Skeletal muscle tissue (tissue), 4 donors: ENCODE measurements around the gene ABCA7. TPM values are rescaled to one million over a fixed set of nuclear protein-coding genes. Genes with fewer than 3 reads are reported as not detected.
A peak's percentile ranks its signal among the peaks of the same experiment; 100 is the strongest.

Experiments used
- H3K27ac ChIP-seq: one replicate; pipeline ENCODE4 v1.7.0; 2013; ENCODE audit warnings: mild to moderate bottlenecking, low read depth, low read length, inconsistent platforms
- H3K27me3 ChIP-seq, 3 donors: one replicate each; pipeline ENCODE4 v1.7.0; 2013; ENCODE audit warnings: low read length in 3 of 3; ENCODE audit not compliant: control insufficient read depth in 3 of 3, insufficient read depth in 3 of 3
- H3K36me3 ChIP-seq, 3 donors: one replicate each; pipeline ENCODE4 v1.7.0; 2013; ENCODE audit warnings: low read length in 3 of 3; ENCODE audit not compliant: control insufficient read depth in 3 of 3, insufficient read depth in 3 of 3
- H3K4me1 ChIP-seq, 3 donors: one replicate each; pipeline ENCODE4 v1.7.0; 2013; ENCODE audit warnings: low read length in 3 of 3, mild to moderate bottlenecking in 3 of 3; ENCODE audit not compliant: control insufficient read depth in 3 of 3, insufficient read depth in 3 of 3
- H3K4me3 ChIP-seq, 3 donors: one replicate each; pipeline ENCODE4 v1.7.0; 2013; ENCODE audit warnings: low read length in 3 of 3
- H3K9ac ChIP-seq, 3 donors: one replicate each; pipeline ENCODE4 v1.7.0; 2013; ENCODE audit warnings: low read length in 3 of 3, mild to moderate bottlenecking in 3 of 3, moderate library complexity in 2 of 3, low read depth in 1 of 3
- H3K9me3 ChIP-seq, 3 donors: one replicate each; pipeline ENCODE4 v1.7.0; 2013; ENCODE audit warnings: low read length in 3 of 3; ENCODE audit not compliant: control insufficient read depth in 3 of 3
- total RNA-seq: library from RNA; depleted of rRNA; stranded (reverse); fragments of >200 nt; gene quantifications from one replicate; pipeline ENCODE4 v1.2.3, GENCODE V29; 2014
- donor health status: Osteomylitis.

Gene ABCA7
- total RNA-seq, 1 donor from 2014 or later: 6.8 TPM

GRCh38 chr19:1063030-1063908 lies 23.4 kb downstream of the ABCA7 start:
- Histone ChIP-seq H3K36me3 (peaks cover 7 to 8% (median 7%) of the 10 kb centered on the region in 3 donors), H3K4me3 (no peak overlapping the region), H3K27me3 (peaks cover 32 to 40% (median 38%) of the 10 kb centered on the region in 3 donors), H3K9me3 (peaks cover 0 to 9% (median 7%) of the 10 kb centered on the region in 3 donors), H3K4me1 (peaks cover 11 to 23% (median 15%) of the 10 kb centered on the region in 3 donors), H3K27ac (no peak overlapping the region), H3K9ac (no peak overlapping the region)

DNA sequence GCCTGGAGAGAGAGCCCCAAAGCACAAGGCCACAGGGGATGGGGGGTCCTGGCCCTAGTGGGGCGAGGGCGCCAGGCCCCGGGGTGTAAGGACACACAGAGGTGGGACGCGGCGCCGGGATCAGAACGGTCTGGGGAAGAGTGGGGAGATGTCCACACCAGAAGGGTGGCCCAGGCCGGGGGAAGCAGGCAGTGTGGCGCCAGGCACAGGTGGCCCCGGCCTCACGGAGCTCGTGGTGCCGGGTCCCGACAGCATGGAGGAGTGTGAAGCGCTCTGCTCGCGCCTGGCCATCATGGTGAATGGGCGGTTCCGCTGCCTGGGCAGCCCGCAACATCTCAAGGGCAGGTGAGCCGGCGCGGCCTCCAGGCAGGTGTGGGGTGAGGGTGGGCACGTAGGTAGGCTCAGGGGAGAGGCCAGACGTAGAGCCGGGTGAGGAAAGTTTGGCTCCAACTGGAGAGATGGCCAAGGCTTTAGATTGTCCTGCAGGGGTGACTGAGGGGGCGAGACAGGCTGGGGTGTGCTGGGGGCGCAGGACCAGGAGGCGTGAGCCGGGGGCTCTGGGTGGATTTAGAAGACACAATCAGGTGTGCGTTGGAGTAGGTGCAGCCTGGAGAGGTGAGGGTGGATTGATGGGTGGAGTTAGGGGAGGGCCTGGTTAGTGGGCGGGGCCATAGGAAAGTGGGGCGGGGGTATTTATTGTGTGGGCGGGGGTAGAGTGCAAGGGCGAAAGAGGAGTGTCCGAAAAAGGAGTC lies 24.2 kb downstream of the ABCA7 start:
- peaks cover 0 to 2% (median 0%) of the 10 kb centered on the region in 3 donors for H3K36me3 ChIP-seq
- no peak overlapping the region for H3K4me3 ChIP-seq
- peaks cover 15 to 26% (median 15%) of the 10 kb centered on the region in 3 donors for H3K4me1 ChIP-seq
- H3K9me3 ChIP-seq: peaks cover 0 to 2% (median 0%) of the 10 kb centered on the region in 3 donors
- no peak overlapping the region for H3K27ac ChIP-seq
- no peak overlapping the region for H3K9ac ChIP-seq
- peaks cover 40 to 48% (median 46%) of the 10 kb centered on the region in 3 donors for H3K27me3 ChIP-seq

DNA sequence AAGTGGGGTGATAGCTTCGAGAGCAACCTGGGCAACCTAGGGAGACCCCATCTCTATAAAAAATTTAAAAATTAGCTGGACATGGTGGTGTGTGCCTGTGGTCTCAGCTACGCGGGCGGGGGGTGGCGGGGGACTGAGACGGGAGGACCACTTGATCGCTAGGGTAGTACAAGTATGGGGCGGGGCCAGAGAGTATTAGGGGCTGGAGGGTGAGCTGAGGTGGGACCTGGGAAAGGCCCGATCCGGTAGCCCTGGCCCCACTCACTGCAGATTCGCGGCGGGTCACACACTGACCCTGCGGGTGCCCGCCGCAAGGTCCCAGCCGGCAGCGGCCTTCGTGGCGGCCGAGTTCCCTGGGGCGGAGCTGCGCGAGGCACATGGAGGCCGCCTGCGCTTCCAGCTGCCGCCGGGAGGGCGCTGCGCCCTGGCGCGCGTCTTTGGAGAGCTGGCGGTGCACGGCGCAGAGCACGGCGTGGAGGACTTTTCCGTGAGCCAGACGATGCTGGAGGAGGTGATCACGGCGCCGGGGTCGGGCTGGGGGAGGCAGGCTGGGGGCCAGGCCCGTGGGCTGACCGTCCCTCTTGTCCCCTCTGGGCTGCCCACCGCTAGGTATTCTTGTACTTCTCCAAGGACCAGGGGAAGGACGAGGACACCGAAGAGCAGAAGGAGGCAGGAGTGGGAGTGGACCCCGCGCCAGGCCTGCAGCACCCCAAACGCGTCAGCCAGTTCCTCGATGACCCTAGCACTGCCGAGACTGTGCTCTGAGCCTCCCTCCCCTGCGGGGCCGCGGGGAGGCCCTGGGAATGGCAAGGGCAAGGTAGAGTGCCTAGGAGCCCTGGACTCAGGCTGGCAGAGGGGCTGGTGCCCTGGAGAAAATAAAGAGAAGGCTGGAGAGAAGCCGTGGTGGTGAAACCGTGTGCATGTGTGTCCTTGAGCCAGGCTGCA lies 25.0 kb downstream of the ABCA7 start:
- peaks cover 48 to 55% (median 54%) of the 10 kb centered on the region in 3 donors for H3K27me3 ChIP-seq
- H3K36me3 ChIP-seq: no peaks in the 10 kb centered on the region
- H3K27ac ChIP-seq: no peak overlapping the region
- H3K4me3 ChIP-seq: no peak overlapping the region
- H3K9me3 ChIP-seq: no peaks in the 10 kb centered on the region
- peaks cover 15 to 27% (median 17%) of the 10 kb centered on the region in 3 donors for H3K4me1 ChIP-seq
- peak overlapping the region in 1 of 3 donors; percentile 16 for H3K9ac ChIP-seq

GRCh38 chr19:1065606-1066109 lies 25.8 kb downstream of the ABCA7 start:
- Histone ChIP-seq H3K9me3 (no peaks in the 10 kb centered on the region), H3K4me3 (no peak overlapping the region), H3K27me3 (peaks cover 53 to 61% (median 59%) of the 10 kb centered on the region in 3 donors), H3K36me3 (no peaks in the 10 kb centered on the region), H3K27ac (no peak overlapping the region), H3K9ac (no peak overlapping the region), H3K4me1 (peaks cover 15 to 27% (median 17%) of the 10 kb centered on the region in 3 donors)

- Histone ChIP-seq H3K4me1 (peaks cover 17 to 27% (median 17%) of the 10 kb centered on the region in 3 donors), H3K27me3 (peaks cover 54 to 66% (median 66%) of the 10 kb centered on the region in 3 donors), H3K36me3 (no peaks in the 10 kb centered on the region), H3K27ac (no peak overlapping the region), H3K4me3 (no peak overlapping the region), H3K9ac (no peak overlapping the region), H3K9me3 (no peaks in the 10 kb centered on the region)
Measured at GRCh38 chr19:1066251-1066747, 26.4 kb downstream of the ABCA7 start.

- Histone ChIP-seq H3K27ac (peak within 1 kb of the TSS; percentile 25), H3K9ac (peak within 1 kb of the TSS in 1 of 3 donors; percentile 32), H3K27me3 (peaks cover 58 to 72% (median 66%) of the 10 kb centered on the region in 3 donors)
Measured at GRCh38 chr19:1066748-1067340, 26.9 kb downstream of the ABCA7 start, which contains the start of gene ARHGAP45. TSS of gene ARHGAP45 (plus strand) at chr19:1067167. CDS start at chr19:1067406, 239 bp downstream.

GRCh38 chr19:1067341-1067957 lies 27.5 kb downstream of the ABCA7 start:
- Histone ChIP-seq H3K36me3 (no peaks in the 10 kb centered on the region), H3K27ac (peak overlapping the region; percentile 25), H3K9ac (peak overlapping the region in 1 of 3 donors; percentile 32), H3K9me3 (no peaks in the 10 kb centered on the region), H3K4me1 (peaks cover 17 to 27% (median 17%) of the 10 kb centered on the region in 3 donors), H3K4me3 (peak overlapping the region in 1 of 3 donors; percentile 32), H3K27me3 (peaks cover 63 to 78% (median 67%) of the 10 kb centered on the region in 3 donors)

More at GRCh38 chr19:1066748-1067340, 26.9 kb downstream of the ABCA7 start, which contains the start of gene ARHGAP45:
- H3K36me3 ChIP-seq: no peaks in the 10 kb centered on the region
- H3K4me1 ChIP-seq: peaks cover 17 to 27% (median 17%) of the 10 kb centered on the region in 3 donors
- no peaks in the 10 kb centered on the region for H3K9me3 ChIP-seq
- H3K4me3 ChIP-seq: peak within 1 kb of the TSS in 1 of 3 donors; percentile 32
